GM18870 (cell line): ENCODE data around the gene LRRC18.

Experiments used
- ATAC-seq: cut with Tn5 transposase; IDR thresholded peaks from one replicate; pipeline ENCODE4 v1.9.1; 2021; ENCODE audit warnings: moderate library complexity; ENCODE audit not compliant: unreplicated experiment

The LRRC18 gene

DNA sequence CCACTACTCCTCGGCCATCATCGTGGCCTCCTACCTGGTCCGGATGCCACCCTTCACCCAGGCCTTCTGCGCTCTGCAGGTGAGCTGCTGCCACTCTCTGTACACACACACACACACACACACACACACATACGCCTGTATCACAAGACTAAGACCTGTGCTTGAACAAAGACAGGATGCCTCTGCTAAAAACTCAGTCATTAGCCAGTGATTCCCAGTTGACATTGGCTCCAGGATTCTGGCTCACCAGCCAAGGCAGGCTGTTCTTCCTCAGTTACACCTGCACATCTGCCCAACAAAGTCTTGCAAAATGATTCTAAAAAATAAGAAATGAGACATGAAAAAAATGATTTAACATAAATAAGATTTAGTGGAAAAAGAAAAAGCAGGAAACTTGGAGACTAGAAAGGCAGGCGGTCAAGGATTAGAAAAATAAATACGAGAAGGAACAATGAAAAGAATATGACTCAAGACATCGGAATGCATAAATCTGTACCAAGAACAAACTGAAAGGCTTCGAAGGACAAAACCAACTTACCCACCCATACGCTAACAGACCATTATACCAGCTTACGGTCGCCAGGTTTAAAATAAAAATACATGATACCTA lies 7.4 kb upstream of the LRRC18 start:
- no peak for ATAC-seq

DNA sequence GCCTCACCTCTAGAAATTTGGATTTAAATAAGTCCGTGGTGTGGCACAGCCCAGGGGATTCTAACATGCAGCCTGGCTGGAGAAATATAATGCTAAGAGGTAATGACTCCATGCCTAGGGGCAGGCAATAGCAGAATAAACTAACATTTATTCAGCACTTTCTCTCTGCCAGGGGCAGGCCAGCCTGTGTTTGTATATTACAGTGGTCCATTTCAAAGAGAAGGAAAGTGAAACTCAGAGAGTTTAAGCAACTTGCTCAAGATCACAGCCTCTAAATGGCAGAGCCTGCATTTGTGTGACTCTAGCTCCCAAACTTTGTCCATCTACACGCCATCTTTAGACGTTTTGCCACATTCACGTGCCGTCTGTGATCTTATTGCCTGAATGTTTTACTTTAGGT lies 6.7 kb upstream of the LRRC18 start:
- ATAC-seq: no peak

DNA sequence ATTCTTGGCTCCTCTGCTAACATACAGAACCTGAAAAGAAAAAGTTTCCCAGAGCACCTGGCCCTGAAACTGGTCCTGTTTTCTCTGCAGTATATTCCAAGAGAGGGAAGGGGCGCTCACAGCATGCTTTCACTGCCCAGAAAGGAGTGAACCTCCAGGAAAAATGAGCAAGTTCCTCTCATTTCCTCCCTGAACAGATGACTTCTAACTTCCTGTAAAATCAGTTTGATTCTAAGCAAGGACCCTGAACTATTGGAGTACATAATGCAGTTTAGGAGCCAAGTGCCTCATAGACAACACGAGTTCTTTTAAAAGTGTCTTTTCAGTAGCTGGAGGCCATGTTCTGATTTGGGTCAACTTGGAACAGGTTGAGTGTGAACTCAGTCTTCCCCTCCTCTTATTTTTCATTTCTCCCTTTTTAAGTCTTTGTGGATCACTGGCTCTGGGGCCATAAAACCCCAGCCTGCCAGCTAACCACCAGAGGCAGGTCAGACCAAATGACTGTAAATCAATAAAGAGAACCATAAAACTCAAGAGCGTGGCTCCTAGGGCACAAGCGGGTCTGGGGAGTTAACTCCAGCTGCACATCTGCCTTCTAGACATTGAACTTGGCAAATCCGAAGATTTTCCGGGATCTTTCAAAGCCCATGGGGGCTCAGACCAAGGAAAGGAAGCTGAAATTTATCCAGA lies 5.9 kb upstream of the LRRC18 start:
- ATAC-seq: no peak

DNA sequence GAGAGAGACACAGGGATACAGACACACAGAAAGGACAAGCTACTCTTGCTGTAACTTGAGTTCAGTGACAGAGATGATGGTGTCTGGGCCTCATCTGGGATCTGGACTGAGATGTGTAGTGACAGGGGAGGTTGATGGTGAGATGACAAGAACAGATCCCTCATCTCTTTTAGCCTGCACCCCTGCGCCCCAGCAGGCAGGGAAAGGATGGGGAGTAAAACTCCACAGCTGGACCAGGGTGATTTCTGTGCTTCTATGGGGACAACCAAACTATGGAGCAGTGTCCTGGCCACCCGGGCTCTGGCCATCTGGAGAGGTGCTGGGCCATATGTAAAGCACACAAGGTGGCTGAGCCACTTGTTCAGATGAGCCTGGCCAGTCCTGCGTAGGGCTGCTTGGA lies 4.5 kb upstream of the LRRC18 start:
- ATAC-seq: no peak

DNA sequence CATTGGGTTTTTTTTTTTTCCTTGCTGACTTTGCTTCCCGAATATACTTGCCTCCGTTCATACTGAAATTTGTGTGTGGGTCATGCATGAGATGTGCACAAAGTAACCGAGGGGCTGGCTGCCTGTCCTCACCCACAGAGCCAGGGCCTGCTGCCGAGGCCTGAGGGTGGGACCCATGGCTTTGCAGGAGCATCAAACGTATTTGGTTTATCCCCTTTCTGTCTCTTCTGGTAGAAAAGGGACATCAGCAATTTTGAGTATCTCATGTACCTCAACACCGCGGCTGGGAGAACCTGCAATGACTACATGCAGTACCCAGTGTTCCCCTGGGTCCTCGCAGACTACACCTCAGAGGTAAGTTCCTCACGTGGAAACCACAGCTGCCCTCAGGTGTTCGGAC lies 3.5 kb upstream of the LRRC18 start:
- ATAC-seq: no peak

DNA sequence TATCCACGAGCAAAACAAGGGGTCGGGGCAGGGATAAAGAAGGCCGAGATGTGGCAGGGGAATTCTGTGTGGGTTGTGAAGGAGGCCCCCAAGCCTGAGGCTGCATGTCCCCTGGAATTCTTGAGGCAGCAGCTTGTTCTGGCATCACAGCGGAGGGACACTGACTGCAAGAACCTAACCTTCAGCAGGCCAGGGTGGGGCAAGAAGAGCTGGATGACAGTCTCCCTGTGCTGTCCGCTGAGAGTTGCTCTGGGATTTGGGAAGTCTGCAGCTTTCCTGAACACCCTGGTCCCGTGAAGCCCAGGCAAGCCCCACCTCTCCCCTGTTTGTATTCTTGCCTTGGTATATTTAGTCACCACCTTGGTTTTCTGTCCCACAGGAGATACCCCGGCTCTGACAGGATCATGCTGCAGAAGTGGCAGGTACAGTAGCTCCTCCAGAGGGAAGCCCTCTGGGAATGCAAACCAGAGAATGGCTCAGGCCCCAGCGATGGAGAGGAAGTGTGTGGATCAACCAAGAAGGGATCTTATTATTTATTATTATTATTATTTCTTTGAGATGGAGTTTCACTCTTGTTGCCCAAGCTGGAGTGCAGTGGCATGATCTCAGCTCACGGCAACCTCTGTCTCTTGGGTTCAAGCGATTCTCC lies 1.9 kb upstream of the LRRC18 start:
- ATAC-seq: no peak

DNA sequence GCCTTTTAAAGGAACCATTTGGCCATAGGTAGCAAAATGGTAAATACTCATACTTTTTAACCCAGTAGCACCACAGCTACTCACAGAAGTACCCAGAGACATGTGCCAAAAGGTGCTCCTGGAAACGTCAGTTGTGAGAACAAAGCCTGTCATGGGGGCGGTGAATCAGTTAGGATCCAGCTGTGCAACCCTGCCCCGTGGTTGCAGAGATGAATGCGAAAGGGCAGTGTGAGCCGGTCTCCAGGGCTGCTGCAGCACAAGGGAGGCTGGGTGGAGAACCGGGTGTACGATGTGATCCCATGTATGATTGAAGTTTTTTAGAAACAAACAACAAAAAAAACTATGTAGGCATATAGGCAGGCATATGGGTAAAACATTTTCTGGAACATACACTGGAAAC lies 1.3 kb upstream of the LRRC18 start:
- no peak for ATAC-seq

DNA sequence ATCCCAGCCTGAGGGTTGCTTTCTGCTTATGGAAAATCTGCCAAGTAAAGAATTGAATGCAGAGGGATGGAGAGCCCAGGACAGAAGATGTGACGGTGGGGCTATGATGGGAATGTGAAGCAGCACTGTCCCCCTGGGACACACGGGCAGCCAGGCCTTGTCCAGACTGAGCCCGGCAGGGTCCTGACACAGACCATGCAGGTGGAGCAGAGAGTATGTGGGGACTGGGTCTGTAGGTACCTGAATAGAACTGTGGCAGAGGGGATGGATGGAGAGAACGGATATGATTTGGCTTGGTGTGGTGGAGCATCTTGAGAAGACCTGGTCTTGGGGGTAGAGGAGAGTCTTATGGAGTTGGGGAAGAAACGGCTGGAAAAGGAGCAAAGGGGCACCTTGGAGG lies 732 bp upstream of the LRRC18 start:
- no peak for ATAC-seq

DNA sequence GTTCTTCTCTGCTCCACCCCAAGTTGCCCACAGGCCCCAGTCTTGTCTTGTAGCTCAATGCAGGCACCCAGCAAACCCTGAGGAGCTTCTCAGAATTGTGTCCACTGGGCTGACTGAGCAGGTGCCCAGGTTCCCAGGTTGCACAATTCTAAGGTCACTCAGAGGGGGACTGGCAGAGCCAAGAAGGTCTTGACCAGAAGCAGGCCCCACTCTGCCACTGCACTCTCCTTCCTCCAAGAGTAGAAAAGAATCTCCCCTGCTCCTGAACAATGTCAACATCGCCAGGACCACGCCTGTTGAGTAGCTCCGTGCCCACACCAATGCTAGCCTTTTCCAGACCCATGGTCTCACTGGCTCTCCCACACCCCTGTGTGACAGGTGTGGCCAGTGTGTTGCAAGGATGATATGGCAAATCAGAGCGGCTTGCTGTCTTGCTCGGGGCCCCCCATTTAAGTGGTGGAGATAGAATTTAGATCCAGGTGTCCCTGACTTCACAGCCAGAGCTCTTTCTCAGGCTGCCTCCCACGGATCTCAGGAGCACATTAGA lies 577 bp downstream of the LRRC18 start:
- no peak for ATAC-seq

DNA sequence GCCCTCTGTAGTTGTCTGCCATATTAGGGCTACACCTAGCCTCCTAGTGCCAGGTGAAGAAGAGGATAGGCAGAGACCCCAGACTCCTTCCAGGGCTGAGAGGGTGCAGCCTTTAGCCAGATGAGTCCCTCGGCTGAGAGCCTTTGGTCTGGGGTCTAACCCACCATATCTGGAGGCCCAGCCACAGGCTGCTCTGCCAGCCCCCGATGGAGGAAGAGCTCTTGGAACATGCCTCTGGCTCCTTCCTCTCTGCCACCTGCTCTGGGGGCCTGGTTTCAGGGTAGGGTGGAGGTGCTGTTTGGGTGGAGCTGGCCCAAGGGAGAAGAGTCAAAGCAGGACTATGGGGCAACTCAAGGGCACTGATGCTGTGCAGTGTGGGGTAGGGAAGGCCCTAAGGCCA lies 1.4 kb downstream of the LRRC18 start:
- ATAC-seq: no peak

DNA sequence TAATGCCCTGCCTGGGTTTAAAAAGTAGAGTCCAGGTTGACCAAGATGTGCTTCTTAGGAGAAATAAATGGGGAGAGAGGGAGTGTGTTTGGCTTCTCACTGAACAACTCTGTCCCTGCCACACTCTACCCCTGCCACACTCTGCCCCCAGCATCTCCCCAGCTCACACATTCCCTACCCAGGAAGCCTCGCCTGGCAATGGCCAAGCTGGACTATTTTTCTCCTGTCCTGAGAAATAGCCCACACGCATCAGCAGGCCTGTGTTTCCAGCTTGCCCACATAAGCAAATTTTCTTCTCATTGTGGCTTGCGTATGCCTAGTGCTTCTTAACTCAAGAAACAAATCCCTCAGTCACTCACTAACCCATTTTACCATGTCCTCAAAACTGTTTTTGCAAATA lies 1.8 kb downstream of the LRRC18 start:
- no peak for ATAC-seq

DNA sequence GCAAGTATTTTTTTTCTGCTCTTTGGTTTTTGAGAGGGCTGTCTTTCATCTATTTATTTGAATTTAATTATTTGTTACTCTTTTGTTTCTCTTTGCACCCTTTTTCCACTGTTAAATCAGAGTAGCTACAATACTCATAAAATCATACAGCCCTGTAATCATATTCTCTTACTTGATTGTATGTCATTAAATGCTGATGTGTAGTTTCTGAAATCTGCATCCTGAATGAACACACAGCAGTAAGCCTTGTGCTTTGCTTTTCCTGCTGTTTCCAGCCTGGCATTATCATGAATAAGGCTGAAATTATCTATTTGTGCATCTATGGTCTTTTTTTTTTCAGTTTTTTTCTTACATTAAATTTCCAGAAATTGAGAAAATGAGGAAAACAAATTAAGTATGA lies 4.1 kb downstream of the LRRC18 start:
- ATAC-seq: no peak

DNA sequence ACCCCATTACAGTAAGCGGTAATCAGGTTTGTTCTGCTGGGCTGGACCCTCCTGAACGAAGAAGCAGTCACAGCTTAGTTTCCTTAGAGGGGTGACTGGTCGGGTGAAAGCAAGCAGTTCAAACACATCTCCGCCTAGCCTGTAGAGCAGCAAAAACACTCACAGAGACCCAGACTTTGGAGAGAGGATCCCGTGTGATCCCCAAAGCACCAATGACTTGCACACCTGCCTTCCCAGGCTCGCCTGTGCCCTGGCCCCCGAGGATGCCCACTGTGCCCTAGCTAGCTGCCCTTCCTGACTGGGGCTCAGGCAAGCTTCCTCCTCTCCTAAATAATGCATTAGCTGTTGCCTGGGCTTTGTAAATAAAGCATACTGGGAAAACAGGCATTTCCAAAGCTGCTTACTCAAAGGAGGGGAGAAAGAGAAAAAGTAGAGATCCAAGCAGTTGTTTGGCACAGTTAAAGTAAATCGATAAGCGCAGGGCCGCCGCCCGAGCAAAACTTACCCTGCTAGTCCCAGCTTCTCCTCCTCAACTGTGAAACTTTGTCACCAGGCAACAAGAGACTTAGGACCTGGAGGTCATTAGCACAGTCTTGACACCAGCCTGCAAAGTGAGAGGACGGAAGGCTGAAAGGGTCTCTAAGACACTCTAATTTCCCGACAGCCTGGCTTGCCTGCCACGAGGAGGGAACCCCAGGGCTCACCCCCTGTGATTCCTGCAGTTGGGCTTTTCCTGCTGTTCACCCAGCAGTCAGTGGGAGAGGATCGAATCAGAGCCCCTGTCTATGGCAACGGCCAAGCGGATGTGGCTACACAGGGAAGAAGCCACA lies 4.8 kb downstream of the LRRC18 start:
- no peak for ATAC-seq

DNA sequence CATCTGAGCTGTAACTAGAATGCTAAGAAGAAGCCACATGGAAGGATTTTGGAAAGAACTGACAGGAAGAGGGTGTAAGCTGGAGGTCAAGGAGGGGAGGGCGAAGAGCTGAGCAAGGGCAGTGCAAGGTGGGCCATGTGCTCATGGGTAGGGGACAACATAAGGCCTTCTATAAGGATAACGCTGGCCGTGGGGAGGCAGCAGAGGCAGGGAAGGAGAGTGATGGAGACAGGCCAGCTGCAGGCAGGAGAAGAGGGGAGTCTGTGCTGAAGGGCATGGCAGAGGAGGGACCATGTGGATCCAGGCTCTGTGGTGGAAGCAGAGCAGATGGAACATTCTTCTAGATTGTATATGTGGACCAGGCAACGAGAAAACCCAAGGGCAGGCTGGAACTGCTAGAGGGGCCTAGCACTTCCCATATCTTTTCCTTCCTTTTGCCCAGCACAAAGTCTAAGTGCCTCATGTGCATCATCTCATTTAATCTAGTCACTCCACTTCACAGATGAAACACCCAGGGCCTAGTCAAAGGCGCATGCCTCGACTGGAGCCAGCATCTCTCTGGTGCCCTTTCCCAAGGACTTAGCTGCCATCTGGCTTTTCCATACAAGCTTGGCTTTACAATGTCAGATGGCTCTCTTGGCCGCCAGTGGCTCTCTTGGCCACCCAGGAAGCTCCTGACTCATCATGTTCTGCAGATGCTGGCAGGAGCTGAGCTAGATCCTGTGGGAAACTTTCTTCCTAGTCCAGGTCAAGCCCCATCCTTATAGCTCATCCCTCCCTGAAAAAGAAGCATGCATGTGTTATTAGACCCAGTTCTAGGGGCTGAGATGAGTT lies 6.6 kb downstream of the LRRC18 start:
- no peak for ATAC-seq

DNA sequence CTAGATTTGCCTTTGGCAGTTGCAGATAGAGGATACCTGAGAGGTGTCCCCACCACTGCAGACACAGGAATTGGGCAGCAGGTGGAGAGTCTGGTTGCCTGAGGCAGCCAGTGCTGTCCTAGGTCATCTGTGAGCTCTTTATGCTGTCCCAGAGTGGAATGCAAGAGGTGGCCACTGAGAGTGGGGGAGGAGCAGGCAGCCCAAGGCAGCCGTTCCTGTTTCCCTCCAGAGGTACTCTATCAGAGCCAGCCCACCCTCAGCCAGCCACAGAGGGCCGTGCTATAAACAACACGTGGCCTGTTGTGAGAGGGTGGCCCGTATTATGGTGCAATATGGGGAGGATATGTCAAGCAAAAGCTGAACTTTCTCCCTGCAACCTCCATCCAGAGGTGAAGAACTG lies 8.5 kb downstream of the LRRC18 start:
- ATAC-seq: no peak

DNA sequence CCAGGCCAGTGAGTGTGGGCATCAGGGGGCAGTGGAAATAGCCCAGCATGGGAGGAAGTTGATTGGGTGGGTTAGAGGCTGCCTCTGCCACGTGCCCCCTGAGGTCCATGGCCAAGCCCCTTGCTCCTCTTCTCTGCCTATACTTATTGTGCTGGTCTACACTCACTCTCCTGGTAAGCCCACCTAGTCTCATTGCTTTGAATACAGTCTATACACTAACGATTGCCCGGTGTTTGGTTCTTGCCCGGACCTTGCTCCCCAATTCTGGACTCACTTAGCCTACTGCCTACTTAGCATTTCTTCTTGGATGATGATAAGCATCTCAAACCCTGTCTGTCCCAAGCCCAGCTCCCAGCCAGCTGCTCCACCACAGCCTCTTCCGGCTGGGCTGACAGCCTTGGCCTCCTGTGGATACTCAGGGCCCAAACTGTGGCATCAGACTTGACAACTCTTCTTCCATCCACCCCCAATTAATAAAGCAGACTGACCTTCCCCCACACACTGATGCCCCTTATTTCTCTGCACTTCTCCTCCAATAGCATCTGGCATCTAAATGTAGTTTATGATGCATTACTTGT lies 10.1 kb downstream of the LRRC18 start:
- no peak for ATAC-seq

DNA sequence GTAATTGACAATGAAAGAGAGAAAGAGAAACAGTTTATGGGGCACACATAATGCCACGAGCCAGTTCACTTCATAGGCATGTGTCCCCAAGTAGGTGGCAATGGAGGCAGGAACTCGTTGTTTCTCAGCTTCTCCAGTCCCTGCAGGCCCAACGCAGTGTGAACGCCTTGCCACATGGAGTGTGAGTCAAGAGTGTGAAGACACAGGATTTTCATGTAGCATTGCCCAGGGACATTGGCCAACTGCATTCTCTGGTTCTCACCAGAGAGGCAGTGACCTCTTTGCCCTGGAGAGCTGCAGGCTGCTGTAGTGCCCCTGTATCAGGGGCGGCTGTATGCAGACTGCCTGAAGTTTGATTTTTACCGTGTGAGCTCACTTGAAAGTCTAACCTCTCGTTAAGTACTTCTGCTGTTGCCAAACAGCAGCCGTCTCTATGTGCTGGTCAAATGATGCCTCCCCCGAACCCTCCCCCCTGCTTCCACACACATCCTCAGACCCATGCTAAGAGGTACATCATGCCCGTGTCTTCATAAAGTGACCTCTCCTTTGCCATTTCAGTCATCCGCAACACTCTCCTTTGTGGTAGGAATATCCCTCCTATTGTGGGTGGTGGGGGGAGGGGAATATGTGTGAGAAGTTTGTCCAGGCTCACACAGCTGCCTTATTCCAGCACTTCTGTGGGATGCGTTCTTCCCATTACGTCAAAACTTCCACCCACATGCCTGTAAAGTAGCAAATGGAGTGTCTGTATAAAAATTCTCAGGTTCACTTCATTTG lies 12.7 kb downstream of the LRRC18 start:
- ATAC-seq: no peak

DNA sequence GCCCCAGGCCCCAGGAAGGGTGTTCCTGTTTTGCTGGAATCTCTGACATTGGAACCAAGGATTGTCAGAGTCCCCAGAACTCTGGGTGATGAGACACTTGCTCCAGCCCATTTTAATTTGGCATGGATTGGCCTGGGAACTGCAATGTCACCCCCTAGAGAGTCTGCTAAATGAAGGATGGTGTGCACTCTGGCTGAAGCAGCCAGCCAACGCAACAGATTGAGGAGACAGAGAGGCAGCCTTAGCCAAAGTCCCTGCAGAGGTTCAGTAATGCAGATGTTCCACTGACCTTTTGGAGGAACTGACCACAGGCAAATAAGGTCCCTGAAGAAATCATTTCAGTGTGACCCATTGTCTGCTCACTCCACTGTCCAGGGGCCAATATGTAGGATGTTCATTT lies 13.4 kb downstream of the LRRC18 start:
- ATAC-seq: no peak

DNA sequence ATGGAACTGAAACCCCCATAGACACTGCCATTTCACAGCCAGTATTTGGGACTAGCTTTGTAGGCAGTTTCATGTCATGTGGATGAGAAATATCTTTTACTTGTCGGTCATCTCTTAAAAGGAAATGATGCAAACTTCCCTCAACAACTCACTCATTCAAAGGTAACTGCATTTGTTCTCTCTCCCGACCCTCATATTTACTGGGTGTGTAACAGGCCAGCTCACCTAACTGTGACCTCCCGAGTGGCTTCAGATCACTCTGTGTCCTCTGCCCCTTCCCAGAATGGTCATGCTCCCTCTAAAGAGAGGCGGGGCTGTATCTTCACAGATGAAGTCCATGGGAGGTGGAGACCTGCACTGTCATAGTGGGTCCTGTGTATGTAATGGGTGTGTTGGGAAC lies 14.7 kb downstream of the LRRC18 start:
- ATAC-seq: no peak
